IMR-90 (cell line): ENCODE results near the gene GAL3ST2. TPM values are rescaled to one million over a fixed set of nuclear protein-coding genes. Genes with fewer than 3 reads are reported as not detected.
"Not testable (repeated sequence)": the region's sequence is repeated elsewhere in the genome, so short reads cannot be mapped to it uniquely, and the experiment has no call there.

Experiments
- ATAC-seq: fragments of 200-7000 bp; cut with Tn5 transposase; 2 replicates; pipeline ENCODE4 v1.9.1; 2020; ENCODE audit warnings: low read depth, mild to moderate bottlenecking, moderate library complexity
- BruUV-seq: library from RNA; stranded (reverse); fragments of 400-500 nt; replicated peaks from 2 replicates; lab custom pipeline; 2021; lab: Mats Ljungman, UMichigan
- CTCF ChIA-PET: fragments of 300-600 bp; formaldehyde crosslinking; extraction: SDS; loops from one replicate; lab custom pipeline; 2021; ENCODE audit warnings: antibody characterized with exemption; lab: Yijun Ruan, JAX
- POLR2A ChIA-PET: fragments of 300-600 bp; sonication (Branson Sonifier 250); formaldehyde crosslinking; loops from one replicate; lab custom pipeline; 2022; ENCODE audit warnings: antibody characterized with exemption; ENCODE audit not compliant: unreplicated experiment; lab: Charles Lee
- DNase-seq: peaks from one replicate; pipeline ENCODE4 v3.0.0; 2013
- H2AFZ ChIP-seq: replicated peaks from 2 replicates; pipeline ENCODE3; 2013; ENCODE audit warnings: low read length, mild to moderate bottlenecking; ENCODE audit not compliant: poor library complexity
- H2AK5ac ChIP-seq: 2 replicates; pipeline ENCODE4 v1.6.1; 2013; ENCODE audit warnings: low read depth, low read length, inconsistent platforms
- H2AK9ac ChIP-seq: replicated peaks from 2 replicates; pipeline ENCODE3; 2013; ENCODE audit warnings: mild to moderate bottlenecking, low read depth, low read length, moderate library complexity; ENCODE audit not compliant: poor library complexity
- H2BK120ac ChIP-seq: 2 replicates; pipeline ENCODE4 v1.6.1; 2013; ENCODE audit warnings: low read depth, low read length, inconsistent platforms
- H2BK15ac ChIP-seq: 3 replicates; pipeline ENCODE4 v1.6.1; 2013; ENCODE audit warnings: low read depth, low read length, inconsistent platforms
- H2BK20ac ChIP-seq: 2 replicates; pipeline ENCODE4 v1.6.1; 2013; ENCODE audit warnings: low read depth, mild to moderate bottlenecking, inconsistent platforms, low read length, moderate library complexity
- H2BK5ac ChIP-seq: 2 replicates; pipeline ENCODE4 v1.6.1; 2013; ENCODE audit warnings: mild to moderate bottlenecking, low read depth, low read length, inconsistent platforms; ENCODE audit not compliant: poor library complexity, severe bottlenecking
- H3K14ac ChIP-seq: replicated peaks from 2 replicates; pipeline ENCODE4 v1.6.1; 2013; ENCODE audit warnings: low read depth, low read length, inconsistent platforms
- H3K18ac ChIP-seq: 2 replicates; pipeline ENCODE4 v1.6.1; 2013; ENCODE audit warnings: low read depth, low read length, control low read depth
- H3K23ac ChIP-seq: 2 replicates; pipeline ENCODE4 v1.6.1; 2013; ENCODE audit warnings: low read depth, low read length, inconsistent platforms
- H3K27ac ChIP-seq: 2 replicates; pipeline ENCODE4 v1.5.1; 2013; ENCODE audit warnings: mild to moderate bottlenecking, control low read depth, low read length; ENCODE audit not compliant: insufficient read depth
- H3K27me3 ChIP-seq: 2 replicates; pipeline ENCODE4 v1.6.1; 2013; ENCODE audit warnings: low read length; ENCODE audit not compliant: control insufficient read depth, insufficient read depth
- H3K36me3 ChIP-seq: 2 replicates; pipeline ENCODE4 v1.6.1; 2013; ENCODE audit warnings: low read length, mixed read lengths; ENCODE audit not compliant: control insufficient read depth, insufficient read depth
- H3K4ac ChIP-seq: 2 replicates; pipeline ENCODE4 v1.6.1; 2013; ENCODE audit warnings: low read depth, low read length, inconsistent platforms
- H3K4me1 ChIP-seq: 2 replicates; pipeline ENCODE4 v1.6.1; 2013; ENCODE audit warnings: low read length, mixed read lengths; ENCODE audit not compliant: control insufficient read depth, insufficient read depth
- H3K4me2 ChIP-seq: 2 replicates; pipeline ENCODE4 v1.6.1; 2013; ENCODE audit warnings: low read depth, mild to moderate bottlenecking, control low read depth, low read length, moderate library complexity
- H3K4me3 ChIP-seq: 2 replicates; pipeline ENCODE4 v1.5.1; 2013; ENCODE audit warnings: low read depth, mild to moderate bottlenecking, control low read depth, low read length, moderate library complexity; ENCODE audit not compliant: insufficient read depth
- H3K56ac ChIP-seq: 2 replicates; pipeline ENCODE4 v1.6.1; 2013; ENCODE audit warnings: low read length, inconsistent platforms; ENCODE audit not compliant: insufficient read depth; ENCODE audit errors: extremely low read depth
- H3K79me1 ChIP-seq, 2 experiments: 2 replicates each; pipeline ENCODE4 v1.6.1; 2013; ENCODE audit warnings: low read length in 2 of 2, inconsistent platforms in 1 of 2, low read depth in 1 of 2
- H3K9ac ChIP-seq: 2 replicates; pipeline ENCODE4 v1.6.1; 2013; ENCODE audit warnings: low read depth, low read length, control low read depth
- H3K9me1 ChIP-seq: 2 replicates; pipeline ENCODE4 v1.6.1; 2013; ENCODE audit warnings: low read length, inconsistent platforms; ENCODE audit not compliant: insufficient read depth
- H3K9me3 ChIP-seq: 2 replicates; pipeline ENCODE4 v1.6.1; 2013; ENCODE audit warnings: low read length; ENCODE audit not compliant: control insufficient read depth, insufficient read depth
- H4K20me1 ChIP-seq: 2 replicates; pipeline ENCODE4 v1.6.1; 2013; ENCODE audit warnings: low read length, inconsistent platforms; ENCODE audit not compliant: insufficient read depth
- H4K5ac ChIP-seq: 2 replicates; pipeline ENCODE4 v1.6.1; 2013; ENCODE audit warnings: mild to moderate bottlenecking, low read depth, low read length, control low read depth
- H4K8ac ChIP-seq, 2 experiments: 2 replicates each; pipeline ENCODE4 v1.6.1; 2013; ENCODE audit warnings: low read depth in 2 of 2, low read length in 2 of 2, control low read depth in 1 of 2, inconsistent platforms in 1 of 2
- H4K91ac ChIP-seq: 2 replicates; pipeline ENCODE4 v1.6.1; 2013; ENCODE audit warnings: low read depth, low read length, inconsistent platforms; ENCODE audit not compliant: insufficient read depth
- CEBPB ChIP-seq: IDR thresholded peaks from 2 replicates; pipeline ENCODE4 v1.6.1; 2012; ENCODE audit warnings: low read depth, low read length, improper control_type of control experiment
- CHD1 ChIP-seq: IDR thresholded peaks from 2 replicates; pipeline ENCODE4 v1.6.1; 2012; ENCODE audit warnings: low read depth, low read length, improper control_type of control experiment
- CTCF ChIP-seq: conservative IDR thresholded peaks from 2 replicates; pipeline ENCODE4 v1.5.1; 2012; ENCODE audit warnings: mild to moderate bottlenecking, low read depth, low read length, improper control_type of control experiment
- FOS ChIP-seq: fragments of 150-350 bp; IDR thresholded peaks from 2 replicates; pipeline ENCODE4 v1.6.1; 2016; ENCODE audit warnings: low read depth, low read length
- MAFK ChIP-seq: IDR thresholded peaks from 2 replicates; pipeline ENCODE4 v1.6.1; 2012; ENCODE audit warnings: low read depth, low read length, improper control_type of control experiment
- NFE2L2 ChIP-seq: fragments of 150-350 bp; IDR thresholded peaks from 2 replicates; pipeline ENCODE4 v1.6.1; 2016; ENCODE audit warnings: low read depth, mild to moderate bottlenecking, low read length
- RAD21 ChIP-seq: IDR thresholded peaks from 2 replicates; pipeline ENCODE4 v1.6.1; 2012; ENCODE audit warnings: low read length, improper control_type of control experiment
- RCOR1 ChIP-seq: IDR thresholded peaks from 2 replicates; pipeline ENCODE4 v1.6.1; 2012; ENCODE audit warnings: mild to moderate bottlenecking, low read length, improper control_type of control experiment; ENCODE audit not compliant: insufficient replicate concordance
- RFX5 ChIP-seq: IDR thresholded peaks from 2 replicates; pipeline ENCODE4 v1.8.0; 2012; ENCODE audit warnings: low read depth, mild to moderate bottlenecking, low read length, moderate library complexity
- WGBS, 2 experiments: methylation state at CpG; one replicate each; pipeline versions ENCODE4 v1.1.5 to v1.1.7; 2013; ENCODE audit warnings: missing lambda C conversion rate in 2 of 2; ENCODE audit not compliant: insufficient read length in 1 of 2; ENCODE audit errors: extremely low coverage in 2 of 2; 5-methylcytosine and 5-hydroxymethylcytosine counted together
- dilution Hi-C: fragments of 300-500 bp; cut with HindIII; formaldehyde crosslinking; loops from one replicate; pipeline ENCODE4 v1.14.3; 2018; ENCODE audit warnings: low sequenced_read_pairs; ENCODE audit not compliant: unreplicated experiment
- in situ Hi-C: fragments of 300-500 bp; cut with MboI; formaldehyde crosslinking; loops from 3 replicates; pipeline ENCODE4 v1.14.3; 2019; ENCODE audit warnings: low sequenced_read_pairs, inconsistent platforms, mixed read lengths
- intact Hi-C: fragments of 100-400 bp; cut with micrococcal nuclease; formaldehyde crosslinking; loops from 2 replicates; pipeline ENCODE4 v1.10.0; 2022
- polyA plus RNA-seq, 3 experiments: library from polyadenylated mRNA; depleted of rRNA; stranded (reverse); fragments of >200 nt; gene quantifications; 2 replicates each; pipeline ENCODE4 v1.2.3, GENCODE V29; 2012; ENCODE audit warnings: low replicate concordance in 1 of 3
- total RNA-seq: library from RNA; depleted of rRNA; stranded (reverse); fragments of >200 nt; gene quantifications from 2 replicates; pipeline ENCODE4 v1.2.3, GENCODE V29; 2012

GAL3ST2 gene
- total and polyA plus RNA-seq, 2 of the 4 experiments (the other 2 are of a cell fraction): 0.07 TPM; not detected in 1

DNA sequence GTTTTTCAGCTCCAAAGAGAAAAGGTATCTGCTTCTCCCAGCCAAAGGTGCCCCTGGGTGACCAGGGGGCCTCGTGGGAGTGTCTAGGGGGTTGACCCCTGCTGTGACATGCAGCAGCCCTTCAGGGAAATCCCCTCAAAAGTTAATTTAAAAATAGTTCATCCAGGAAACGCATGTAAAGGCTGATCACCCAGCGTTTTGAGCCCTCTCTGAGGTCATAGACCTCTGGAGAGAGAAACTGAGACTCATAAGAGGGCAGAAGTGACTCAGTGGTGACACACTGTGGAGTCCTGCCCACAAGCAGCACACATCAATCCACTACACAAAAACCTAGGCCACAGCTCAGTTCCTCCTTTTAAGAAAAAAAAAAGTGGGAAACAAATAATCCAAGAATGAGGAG, 11.9 kb downstream of the GAL3ST2 start:
- Histone ChIP-seq H4K91ac (no peak overlapping the region), H2BK20ac (no peak overlapping the region), H3K14ac (no peak overlapping the region), H3K4me3 (no peak overlapping the region), H2AK9ac (no peak overlapping the region), H4K8ac (no peak overlapping the region), H3K9me3 (0 out of 2 replicates have a peak, but pooled peaks cover 2% of the 10 kb centered on the region), H3K23ac (no peak overlapping the region), H3K36me3 (no peaks in the 10 kb centered on the region), H3K9me1 (no peaks in the 10 kb centered on the region), H3K4ac (no peak overlapping the region), H3K56ac (no peak overlapping the region), H3K79me1 (no peaks in the 10 kb centered on the region), H2BK15ac (no peak overlapping the region), H3K4me2 (no peak overlapping the region), H2BK5ac (no peak overlapping the region), H3K27me3 (0 out of 2 replicates have a peak, but pooled peaks cover 2% of the 10 kb centered on the region), H3K9ac (no peak overlapping the region), H4K20me1 (no peaks in the 10 kb centered on the region), H4K5ac (no peak overlapping the region), H3K27ac (no peak overlapping the region), H3K4me1 (no peaks in the 10 kb centered on the region), H2BK120ac (no peak overlapping the region), H2AK5ac (no peak overlapping the region), H3K18ac (no peak overlapping the region), H2AFZ (no peak overlapping the region)
- ATAC-seq (no peak), DNase-seq (no peak)
- no TSS peak for BruUV-seq
- CTCF ChIA-PET: no interaction called here
- intact Hi-C loops (no loop called here), dilution Hi-C loops (no loop called here), in situ Hi-C loops (no loop called here)
- no CpG with 5 or more reads among the region's 3 CpGs for WGBS, 2 experiments
- no peak for TF ChIP-seq MAFK
- TF ChIP-seq FOS: no peak
- TF ChIP-seq CTCF: no peak
- no peak for TF ChIP-seq RCOR1
- no peak for TF ChIP-seq RFX5
- no peak for TF ChIP-seq CEBPB
- no peak for TF ChIP-seq CHD1
- TF ChIP-seq RAD21: no peak
- no peak for TF ChIP-seq NFE2L2
- POLR2A ChIA-PET: no interaction called here

DNA sequence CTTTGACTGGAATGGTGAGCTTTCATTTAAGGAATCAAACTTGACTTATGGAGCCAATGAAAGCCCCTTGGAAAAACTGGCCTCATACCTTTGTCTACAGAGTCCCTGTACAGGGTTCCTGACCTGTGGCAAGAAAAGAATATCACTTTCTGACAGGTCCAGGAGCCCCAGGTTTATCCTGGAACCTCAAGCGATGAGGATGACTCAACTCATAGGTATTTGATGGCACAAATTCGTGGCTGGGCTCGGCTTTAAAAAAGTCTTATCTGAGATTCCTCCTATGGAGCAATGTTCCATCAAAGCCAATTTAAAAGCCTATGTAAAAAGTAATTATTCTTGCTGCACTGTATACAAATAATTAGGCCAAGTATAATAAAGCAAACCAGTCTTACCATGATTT, 14.8 kb downstream of the GAL3ST2 start:
- H4K91ac ChIP-seq, POLR2A ChIA-PET, H3K79me1 ChIP-seq, H3K9me1 ChIP-seq, H2BK120ac ChIP-seq, DNase-seq, H2BK15ac ChIP-seq, dilution Hi-C loops, H3K18ac ChIP-seq, H4K5ac ChIP-seq, H3K9ac ChIP-seq, H3K56ac ChIP-seq, H2AK9ac ChIP-seq, H3K27ac ChIP-seq, H3K4me1 ChIP-seq, H3K9me3 ChIP-seq, H4K8ac ChIP-seq, H3K14ac ChIP-seq, H2BK20ac ChIP-seq, H4K20me1 ChIP-seq, H3K4me3 ChIP-seq, BruUV-seq, H2BK5ac ChIP-seq, H3K36me3 ChIP-seq, H2AFZ ChIP-seq, CTCF ChIA-PET, H3K23ac ChIP-seq, in situ Hi-C loops, H3K4me2 ChIP-seq, ATAC-seq, H3K4ac ChIP-seq, H2AK5ac ChIP-seq: not testable (repeated sequence)
- intact Hi-C loops: loop anchor here (5.0 kb wide), 1 partner anchor 41 kb away; no protein-coding TSS in a partner anchor
- peaks cover 14% of the 10 kb centered on the region; the same call in 1 of the 2 replicates for H3K27me3 ChIP-seq
- no CpG with 5 or more reads among the region's 3 CpGs for WGBS, 2 experiments
